H9 (cell line): Measurements from ENCODE around the gene NRP1. TPM values are rescaled to one million over a fixed set of nuclear protein-coding genes. Genes with fewer than 3 reads are reported as not detected.

Experiments used
- DNase-seq: peaks from one replicate; pipeline ENCODE4 v3.0.0-alpha.2; 2017
- H2AFZ ChIP-seq: one replicate; pipeline ENCODE4 v1.6.1; 2013; ENCODE audit warnings: mild to moderate bottlenecking, low read length, control low read depth, moderate library complexity
- H2AK5ac ChIP-seq: 2 replicates; pipeline ENCODE4 v1.6.1; 2013; ENCODE audit warnings: low read length, control low read depth, mixed read lengths; ENCODE audit not compliant: insufficient read length
- H2BK120ac ChIP-seq: one replicate; pipeline ENCODE4 v1.6.1; 2013; ENCODE audit warnings: low read depth, mild to moderate bottlenecking, low read length, control low read depth, inconsistent platforms; ENCODE audit not compliant: poor library complexity, severe bottlenecking
- H2BK12ac ChIP-seq: 2 replicates; pipeline ENCODE4 v1.6.1; 2013; ENCODE audit warnings: low read length, control low read depth, mixed read lengths, low read depth; ENCODE audit not compliant: insufficient read length
- H2BK15ac ChIP-seq: 2 replicates; pipeline ENCODE4 v1.6.1; 2013; ENCODE audit warnings: low read depth, low read length, control low read depth
- H2BK20ac ChIP-seq: one replicate; pipeline ENCODE4 v1.6.1; 2013; ENCODE audit warnings: low read depth, mild to moderate bottlenecking, low read length, control low read depth, inconsistent platforms; ENCODE audit not compliant: poor library complexity, severe bottlenecking
- H2BK5ac ChIP-seq: 2 replicates; pipeline ENCODE4 v1.6.1; 2013; ENCODE audit warnings: low read length, control low read depth, mixed read lengths; ENCODE audit not compliant: insufficient read length
- H3K14ac ChIP-seq: 2 replicates; pipeline ENCODE4 v1.6.1; 2013; ENCODE audit warnings: low read length, control low read depth; ENCODE audit not compliant: insufficient read depth
- H3K18ac ChIP-seq: 2 replicates; pipeline ENCODE4 v1.6.1; 2013; ENCODE audit warnings: low read depth, mild to moderate bottlenecking, mixed read lengths, low read length, control low read depth; ENCODE audit not compliant: insufficient read length
- H3K23ac ChIP-seq: 2 replicates; pipeline ENCODE4 v1.6.1; 2013; ENCODE audit warnings: low read length, control low read depth, mixed read lengths, low read depth; ENCODE audit not compliant: insufficient read length
- H3K23me2 ChIP-seq: 2 replicates; pipeline ENCODE4 v1.6.1; 2013; ENCODE audit warnings: low read depth, mild to moderate bottlenecking, mixed read lengths, low read length, control low read depth; ENCODE audit not compliant: insufficient read length, poor library complexity, severe bottlenecking
- H3K27ac ChIP-seq: 2 replicates; pipeline ENCODE4 v1.5.1; 2013; ENCODE audit warnings: low read length, control low read depth, mixed read lengths, low read depth; ENCODE audit not compliant: insufficient read length
- H3K27me3 ChIP-seq: 2 replicates; pipeline ENCODE4 v1.6.1; 2013; ENCODE audit warnings: low read length, control low read depth, inconsistent platforms; ENCODE audit not compliant: insufficient read depth
- H3K4ac ChIP-seq: 2 replicates; pipeline ENCODE4 v1.6.1; 2013; ENCODE audit warnings: low read depth, mild to moderate bottlenecking, control low read depth, inconsistent platforms, low read length, moderate library complexity
- H3K4me1 ChIP-seq: 2 replicates; pipeline ENCODE4 v1.6.1; 2013; ENCODE audit warnings: low read length, control low read depth, inconsistent platforms; ENCODE audit not compliant: insufficient read depth
- H3K4me2 ChIP-seq: 2 replicates; pipeline ENCODE4 v1.6.1; 2013; ENCODE audit warnings: low read length, control low read depth, mixed read lengths; ENCODE audit not compliant: insufficient read length, insufficient read depth
- H3K56ac ChIP-seq: 2 replicates; pipeline ENCODE4 v1.6.1; 2013; ENCODE audit warnings: low read depth, mild to moderate bottlenecking, mixed read lengths, low read length, control low read depth; ENCODE audit not compliant: insufficient read length
- H3K79me1 ChIP-seq: 2 replicates; pipeline ENCODE4 v1.6.1; 2013; ENCODE audit warnings: low read depth, mild to moderate bottlenecking, moderate library complexity, low read length, control low read depth, inconsistent platforms; ENCODE audit not compliant: insufficient read depth, poor library complexity, severe bottlenecking
- H3K79me2 ChIP-seq: 2 replicates; pipeline ENCODE4 v1.6.1; 2013; ENCODE audit warnings: low read length, control low read depth, inconsistent platforms; ENCODE audit not compliant: insufficient read depth
- H3K9ac ChIP-seq: 2 replicates; pipeline ENCODE4 v1.6.1; 2013; ENCODE audit warnings: low read length, control low read depth, mixed read lengths; ENCODE audit not compliant: insufficient read length; ENCODE audit errors: extremely low read depth
- H3K9me3 ChIP-seq: one replicate; pipeline ENCODE4 v1.6.1; 2013; ENCODE audit warnings: low read depth, low read length, inconsistent platforms; ENCODE audit not compliant: control insufficient read depth
- H3T11ph ChIP-seq: one replicate; pipeline ENCODE4 v1.6.1; 2013; ENCODE audit warnings: mild to moderate bottlenecking, low read length, control low read depth, inconsistent platforms
- H4K20me1 ChIP-seq: one replicate; pipeline ENCODE4 v1.6.1; 2013; ENCODE audit not compliant: control insufficient read depth, insufficient read length, insufficient read depth
- H4K5ac ChIP-seq: 2 replicates; pipeline ENCODE4 v1.6.1; 2013; ENCODE audit warnings: low read depth, mild to moderate bottlenecking, mixed read lengths, low read length, control low read depth; ENCODE audit not compliant: insufficient read length
- H4K8ac ChIP-seq: replicated peaks from 2 replicates; pipeline ENCODE4 v1.6.1; 2013; ENCODE audit warnings: low read length, control low read depth, mixed read lengths, low read depth; ENCODE audit not compliant: insufficient read length
- H4K91ac ChIP-seq: 2 replicates; pipeline ENCODE4 v1.6.1; 2013; ENCODE audit warnings: low read depth, mild to moderate bottlenecking, moderate library complexity, mixed read lengths, low read length, control low read depth; ENCODE audit not compliant: insufficient read length
- H3K27ac Mint-ChIP-seq, 3 experiments: 2 replicates in 2 of 3; 3 replicates in 1 of 3; pipeline ENCODE4 v1.8.0; 2020 to 2021; ENCODE audit warnings: mixed read lengths in 3 of 3, mild to moderate bottlenecking in 1 of 3, moderate library complexity in 1 of 3
- H3K27me3 Mint-ChIP-seq: 2 replicates; pipeline ENCODE4 v1.8.0; 2021; ENCODE audit warnings: low read depth, mild to moderate bottlenecking, moderate library complexity, mixed read lengths
- H3K36me3 Mint-ChIP-seq, 3 experiments: 2 replicates in 2 of 3; 3 replicates in 1 of 3; pipeline ENCODE4 v1.8.0; 2020 to 2021; ENCODE audit warnings: low read depth in 3 of 3, mixed read lengths in 3 of 3; ENCODE audit not compliant: insufficient read depth in 1 of 3
- H3K4me1 Mint-ChIP-seq, 2 experiments: 2 replicates each; pipeline ENCODE4 v1.8.0; 2020; ENCODE audit warnings: mixed read lengths in 2 of 2
- H3K4me3 Mint-ChIP-seq, 2 experiments: 2 replicates in 1 of 2; 3 replicates in 1 of 2; pipeline ENCODE4 v1.8.0; 2020 to 2021; ENCODE audit warnings: mild to moderate bottlenecking in 2 of 2, mixed read lengths in 2 of 2, moderate library complexity in 1 of 2
- H3K9me3 Mint-ChIP-seq, 2 experiments: 2 replicates in 1 of 2; 3 replicates in 1 of 2; pipeline ENCODE4 v1.8.0; 2020; ENCODE audit warnings: mild to moderate bottlenecking in 2 of 2, mixed read lengths in 2 of 2, moderate library complexity in 1 of 2
- WGBS: extraction: QIAGEN DNeasy Blood & Tissue Kit; methylation state at CpG from one replicate; pipeline ENCODE4 v1.1.7; 2013; ENCODE audit warnings: missing lambda C conversion rate, low lambda C conversion rate, mixed read lengths; ENCODE audit not compliant: insufficient read length; ENCODE audit errors: extremely low coverage; 5-methylcytosine and 5-hydroxymethylcytosine counted together
- total RNA-seq: library from RNA; stranded (reverse); gene quantifications from 2 replicates; pipeline ENCODE4 v1.2.1, GENCODE V29; 2021
- TF ChIP-seq, protein P1 (sequence below): fragments of 200-600 bp; sonication (generic); conservative IDR thresholded peaks from 3 replicates; pipeline ENCODE4 v1.8.0; 2021; ENCODE audit warnings: antibody characterized with exemption, mild to moderate bottlenecking

Gene NRP1
- total RNA-seq, 1 experiment from 2014 or later: 4.6 TPM

DNA sequence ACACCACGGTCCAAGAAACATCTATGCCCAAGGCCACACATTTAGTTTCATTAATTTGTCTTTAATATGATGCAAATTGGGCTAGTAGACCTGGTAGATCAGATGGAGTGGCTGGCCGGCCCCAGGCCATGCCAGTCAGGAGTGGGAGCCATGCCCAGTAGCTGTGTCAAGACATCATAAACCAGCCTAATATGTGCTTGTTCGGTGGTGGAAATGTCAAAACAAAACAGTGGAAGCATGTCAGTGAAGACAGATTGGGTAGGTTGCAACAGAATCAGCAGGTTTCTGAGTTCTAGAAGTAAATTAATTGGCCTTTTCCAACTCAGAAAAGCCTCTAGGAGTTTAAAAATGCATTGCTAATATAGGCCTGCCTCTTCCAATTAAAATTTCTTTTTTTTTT, 124.7 kb downstream of the NRP1 start:
- Mint-ChIP-seq H3K4me1 (peaks cover 3 to 6% of the 10 kb centered on the region in 2 experiments), H3K27me3 (no peaks in the 10 kb centered on the region), H3K36me3 (no peaks in the 10 kb centered on the region; a peak in 1 of 7 replicates), H3K27ac (no peak overlapping the region), H3K4me3 (no peak overlapping the region), H3K9me3 (no peaks in the 10 kb centered on the region)
- no peak overlapping the region for H2AK5ac ChIP-seq
- H3K18ac ChIP-seq: no peak overlapping the region
- no peak overlapping the region for H3K14ac ChIP-seq
- no CpG with 5 or more reads among the region's 3 CpGs for WGBS
- no peak overlapping the region for H2AFZ ChIP-seq
- H2BK20ac ChIP-seq: no peak overlapping the region
- no peaks in the 10 kb centered on the region for H3K4me1 ChIP-seq
- H3K23me2 ChIP-seq: no peaks in the 10 kb centered on the region
- no peak overlapping the region for H4K91ac ChIP-seq
- no peak overlapping the region for H3K23ac ChIP-seq
- H2BK12ac ChIP-seq: no peak overlapping the region
- H2BK15ac ChIP-seq: no peak overlapping the region
- no peaks in the 10 kb centered on the region for H3K79me2 ChIP-seq
- DNase-seq: no peak
- no peak overlapping the region for H3T11ph ChIP-seq
- H2BK5ac ChIP-seq: no peak overlapping the region
- H3K27ac ChIP-seq: no peak overlapping the region
- no peak overlapping the region for H3K9ac ChIP-seq
- no peaks in the 10 kb centered on the region for H3K27me3 ChIP-seq
- no peaks in the 10 kb centered on the region for H3K79me1 ChIP-seq
- no peak overlapping the region for H2BK120ac ChIP-seq
- no peaks in the 10 kb centered on the region for H4K20me1 ChIP-seq
- H3K4ac ChIP-seq: no peak overlapping the region
- no peak overlapping the region for H4K8ac ChIP-seq
- TF ChIP-seq, protein P1, sequence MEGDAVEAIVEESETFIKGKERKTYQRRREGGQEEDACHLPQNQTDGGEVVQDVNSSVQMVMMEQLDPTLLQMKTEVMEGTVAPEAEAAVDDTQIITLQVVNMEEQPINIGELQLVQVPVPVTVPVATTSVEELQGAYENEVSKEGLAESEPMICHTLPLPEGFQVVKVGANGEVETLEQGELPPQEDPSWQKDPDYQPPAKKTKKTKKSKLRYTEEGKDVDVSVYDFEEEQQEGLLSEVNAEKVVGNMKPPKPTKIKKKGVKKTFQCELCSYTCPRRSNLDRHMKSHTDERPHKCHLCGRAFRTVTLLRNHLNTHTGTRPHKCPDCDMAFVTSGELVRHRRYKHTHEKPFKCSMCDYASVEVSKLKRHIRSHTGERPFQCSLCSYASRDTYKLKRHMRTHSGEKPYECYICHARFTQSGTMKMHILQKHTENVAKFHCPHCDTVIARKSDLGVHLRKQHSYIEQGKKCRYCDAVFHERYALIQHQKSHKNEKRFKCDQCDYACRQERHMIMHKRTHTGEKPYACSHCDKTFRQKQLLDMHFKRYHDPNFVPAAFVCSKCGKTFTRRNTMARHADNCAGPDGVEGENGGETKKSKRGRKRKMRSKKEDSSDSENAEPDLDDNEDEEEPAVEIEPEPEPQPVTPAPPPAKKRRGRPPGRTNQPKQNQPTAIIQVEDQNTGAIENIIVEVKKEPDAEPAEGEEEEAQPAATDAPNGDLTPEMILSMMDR: no peak
- H3K9me3 ChIP-seq: no peaks in the 10 kb centered on the region
- no peak overlapping the region for H3K56ac ChIP-seq
- no peak overlapping the region for H3K4me2 ChIP-seq
- H4K5ac ChIP-seq: no peak overlapping the region
